ENCODE measurements around the gene DIPK1C. TPM values are rescaled to one million over a fixed set of nuclear protein-coding genes. Genes with fewer than 3 reads are reported as not detected.

Gene DIPK1C
- total RNA-seq, 1 experiment from 2014 or later, result not detected

DNA sequence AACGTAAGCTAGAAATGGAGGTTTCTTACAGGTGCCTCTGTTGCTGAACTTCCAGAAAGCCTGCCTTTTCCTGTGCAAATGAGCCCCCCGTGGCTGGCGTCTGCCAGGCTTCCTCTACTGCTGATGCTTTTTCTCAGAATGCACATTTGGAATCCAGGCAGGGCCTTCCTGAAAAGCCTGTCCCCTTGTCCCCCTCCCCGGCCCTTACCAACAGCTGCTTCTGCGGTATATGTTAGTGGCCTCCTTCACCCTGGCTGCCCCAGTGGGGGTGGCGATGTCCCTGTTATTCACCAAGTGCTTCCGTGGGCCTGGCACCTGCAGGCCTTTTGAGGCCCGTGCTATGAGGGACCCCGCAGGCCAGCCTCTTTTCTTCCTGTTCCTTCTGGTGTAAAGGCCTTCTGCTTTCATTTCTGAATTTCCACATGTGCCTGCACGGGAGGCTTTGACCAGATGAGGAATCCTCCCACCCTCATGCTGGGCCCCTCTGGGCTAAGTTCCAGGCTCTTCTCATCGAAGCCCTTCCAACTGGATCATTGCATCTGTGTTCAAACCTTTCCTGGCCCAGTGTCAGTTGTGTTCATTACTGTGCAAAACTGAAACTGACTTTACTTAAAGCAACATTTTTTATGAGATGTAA lies 49.5 kb upstream of the DIPK1C start:
- Mint-ChIP-seq H3K27me3 (ENCODE audit: low read depth) (no peaks in the 10 kb centered on the region), H3K27ac (peak overlapping the region; percentile 89), H3K9me3 (no peaks in the 10 kb centered on the region), H3K4me1 (peaks cover 30% of the 10 kb centered on the region), H3K36me3 (peaks cover 68% of the 10 kb centered on the region), H3K4me3 (no peak overlapping the region)
- ChIA-PET POLR2A (no interaction called here), CTCF (no interaction called here)
- no peak for TF ChIP-seq JUN (CRISPR knock-in tag; IDR thresholded peaks at IDR 0.05)
- TF ChIP-seq ZNF416 (CRISPR knock-in tag; IDR thresholded peaks at IDR 0.05), result no peak
- TF ChIP-seq CREM (CRISPR knock-in tag; IDR thresholded peaks at IDR 0.05), result no peak
- no peak for TF ChIP-seq SP1 (CRISPR knock-in tag; conservative IDR thresholded peaks at IDR 0.05)
- no peak for TF ChIP-seq ESRRA (CRISPR knock-in tag; IDR thresholded peaks at IDR 0.05; ENCODE audit: borderline replicate concordance)
- TF ChIP-seq, protein P1, sequence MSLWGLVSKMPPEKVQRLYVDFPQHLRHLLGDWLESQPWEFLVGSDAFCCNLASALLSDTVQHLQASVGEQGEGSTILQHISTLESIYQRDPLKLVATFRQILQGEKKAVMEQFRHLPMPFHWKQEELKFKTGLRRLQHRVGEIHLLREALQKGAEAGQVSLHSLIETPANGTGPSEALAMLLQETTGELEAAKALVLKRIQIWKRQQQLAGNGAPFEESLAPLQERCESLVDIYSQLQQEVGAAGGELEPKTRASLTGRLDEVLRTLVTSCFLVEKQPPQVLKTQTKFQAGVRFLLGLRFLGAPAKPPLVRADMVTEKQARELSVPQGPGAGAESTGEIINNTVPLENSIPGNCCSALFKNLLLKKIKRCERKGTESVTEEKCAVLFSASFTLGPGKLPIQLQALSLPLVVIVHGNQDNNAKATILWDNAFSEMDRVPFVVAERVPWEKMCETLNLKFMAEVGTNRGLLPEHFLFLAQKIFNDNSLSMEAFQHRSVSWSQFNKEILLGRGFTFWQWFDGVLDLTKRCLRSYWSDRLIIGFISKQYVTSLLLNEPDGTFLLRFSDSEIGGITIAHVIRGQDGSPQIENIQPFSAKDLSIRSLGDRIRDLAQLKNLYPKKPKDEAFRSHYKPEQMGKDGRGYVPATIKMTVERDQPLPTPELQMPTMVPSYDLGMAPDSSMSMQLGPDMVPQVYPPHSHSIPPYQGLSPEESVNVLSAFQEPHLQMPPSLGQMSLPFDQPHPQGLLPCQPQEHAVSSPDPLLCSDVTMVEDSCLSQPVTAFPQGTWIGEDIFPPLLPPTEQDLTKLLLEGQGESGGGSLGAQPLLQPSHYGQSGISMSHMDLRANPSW (CRISPR knock-in tag; conservative IDR thresholded peaks at IDR 0.05; ENCODE audit: low read depth), result no peak
- TF ChIP-seq FOXJ3 (CRISPR knock-in tag; IDR thresholded peaks at IDR 0.05; ENCODE audit: borderline replicate concordance), result no peak
- no peak for TF ChIP-seq EMX1 (CRISPR knock-in tag; IDR thresholded peaks at IDR 0.05)
- TF ChIP-seq, protein P2, sequence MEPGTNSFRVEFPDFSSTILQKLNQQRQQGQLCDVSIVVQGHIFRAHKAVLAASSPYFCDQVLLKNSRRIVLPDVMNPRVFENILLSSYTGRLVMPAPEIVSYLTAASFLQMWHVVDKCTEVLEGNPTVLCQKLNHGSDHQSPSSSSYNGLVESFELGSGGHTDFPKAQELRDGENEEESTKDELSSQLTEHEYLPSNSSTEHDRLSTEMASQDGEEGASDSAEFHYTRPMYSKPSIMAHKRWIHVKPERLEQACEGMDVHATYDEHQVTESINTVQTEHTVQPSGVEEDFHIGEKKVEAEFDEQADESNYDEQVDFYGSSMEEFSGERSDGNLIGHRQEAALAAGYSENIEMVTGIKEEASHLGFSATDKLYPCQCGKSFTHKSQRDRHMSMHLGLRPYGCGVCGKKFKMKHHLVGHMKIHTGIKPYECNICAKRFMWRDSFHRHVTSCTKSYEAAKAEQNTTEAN (CRISPR knock-in tag; IDR thresholded peaks at IDR 0.05), result no peak
- no peak for TF ChIP-seq NR1H2 (CRISPR knock-in tag; IDR thresholded peaks at IDR 0.05)
- TF ChIP-seq, protein P3, sequence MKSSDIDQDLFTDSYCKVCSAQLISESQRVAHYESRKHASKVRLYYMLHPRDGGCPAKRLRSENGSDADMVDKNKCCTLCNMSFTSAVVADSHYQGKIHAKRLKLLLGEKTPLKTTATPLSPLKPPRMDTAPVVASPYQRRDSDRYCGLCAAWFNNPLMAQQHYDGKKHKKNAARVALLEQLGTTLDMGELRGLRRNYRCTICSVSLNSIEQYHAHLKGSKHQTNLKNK (CRISPR knock-in tag; IDR thresholded peaks at IDR 0.05), result no peak
- TF ChIP-seq ZNF263 (CRISPR knock-in tag; IDR thresholded peaks at IDR 0.05; ENCODE audit: low read depth), result no peak
- TF ChIP-seq, protein P4, sequence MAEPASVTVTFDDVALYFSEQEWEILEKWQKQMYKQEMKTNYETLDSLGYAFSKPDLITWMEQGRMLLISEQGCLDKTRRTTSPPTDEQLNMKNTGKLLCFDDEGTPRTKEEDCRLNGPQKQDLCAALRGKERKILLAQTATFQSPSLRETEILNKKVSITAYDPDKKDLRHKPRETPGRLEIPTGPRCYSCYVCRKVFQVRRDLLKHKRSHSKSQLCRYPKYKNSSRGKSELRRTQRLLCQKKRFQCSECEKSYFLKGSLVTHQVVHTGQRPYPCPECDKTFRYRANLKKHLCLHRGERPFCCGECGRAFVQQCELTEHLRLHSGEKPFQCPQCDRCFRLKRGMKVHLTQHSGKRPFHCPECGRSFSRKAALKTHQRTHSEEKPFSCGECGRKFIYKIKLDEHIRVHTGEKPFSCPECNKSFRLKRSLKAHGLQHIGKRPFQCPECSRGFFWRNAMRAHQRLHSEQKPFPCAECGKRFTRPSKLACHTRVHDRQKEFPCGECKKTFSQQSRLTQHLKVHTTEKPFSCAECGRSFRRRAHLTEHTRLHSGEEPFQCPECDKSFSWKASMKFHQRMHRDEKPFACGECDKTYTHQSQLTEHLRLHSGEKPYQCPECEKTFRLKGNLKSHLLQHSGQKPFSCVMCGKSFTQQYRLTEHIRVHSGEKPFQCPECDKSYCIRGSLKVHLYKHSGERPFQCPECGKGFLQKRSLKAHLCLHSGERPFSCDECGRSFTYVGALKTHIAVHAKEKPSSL (CRISPR knock-in tag; conservative IDR thresholded peaks at IDR 0.05), result no peak
- TF ChIP-seq, protein P5, sequence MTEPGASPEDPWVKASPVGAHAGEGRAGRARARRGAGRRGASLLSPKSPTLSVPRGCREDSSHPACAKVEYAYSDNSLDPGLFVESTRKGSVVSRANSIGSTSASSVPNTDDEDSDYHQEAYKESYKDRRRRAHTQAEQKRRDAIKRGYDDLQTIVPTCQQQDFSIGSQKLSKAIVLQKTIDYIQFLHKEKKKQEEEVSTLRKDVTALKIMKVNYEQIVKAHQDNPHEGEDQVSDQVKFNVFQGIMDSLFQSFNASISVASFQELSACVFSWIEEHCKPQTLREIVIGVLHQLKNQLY (CRISPR knock-in tag; IDR thresholded peaks at IDR 0.05), result no peak
- TF ChIP-seq NFATC4 (CRISPR knock-in tag; IDR thresholded peaks at IDR 0.05), result no peak
- TF ChIP-seq, protein P6, sequence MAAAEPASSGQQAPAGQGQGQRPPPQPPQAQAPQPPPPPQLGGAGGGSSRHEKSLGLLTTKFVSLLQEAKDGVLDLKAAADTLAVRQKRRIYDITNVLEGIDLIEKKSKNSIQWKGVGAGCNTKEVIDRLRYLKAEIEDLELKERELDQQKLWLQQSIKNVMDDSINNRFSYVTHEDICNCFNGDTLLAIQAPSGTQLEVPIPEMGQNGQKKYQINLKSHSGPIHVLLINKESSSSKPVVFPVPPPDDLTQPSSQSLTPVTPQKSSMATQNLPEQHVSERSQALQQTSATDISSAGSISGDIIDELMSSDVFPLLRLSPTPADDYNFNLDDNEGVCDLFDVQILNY (CRISPR knock-in tag; IDR thresholded peaks at IDR 0.05), result no peak
- TF ChIP-seq NFYB (CRISPR knock-in tag; conservative IDR thresholded peaks at IDR 0.05; ENCODE audit: low read depth), result no peak
- TF ChIP-seq, protein P7, sequence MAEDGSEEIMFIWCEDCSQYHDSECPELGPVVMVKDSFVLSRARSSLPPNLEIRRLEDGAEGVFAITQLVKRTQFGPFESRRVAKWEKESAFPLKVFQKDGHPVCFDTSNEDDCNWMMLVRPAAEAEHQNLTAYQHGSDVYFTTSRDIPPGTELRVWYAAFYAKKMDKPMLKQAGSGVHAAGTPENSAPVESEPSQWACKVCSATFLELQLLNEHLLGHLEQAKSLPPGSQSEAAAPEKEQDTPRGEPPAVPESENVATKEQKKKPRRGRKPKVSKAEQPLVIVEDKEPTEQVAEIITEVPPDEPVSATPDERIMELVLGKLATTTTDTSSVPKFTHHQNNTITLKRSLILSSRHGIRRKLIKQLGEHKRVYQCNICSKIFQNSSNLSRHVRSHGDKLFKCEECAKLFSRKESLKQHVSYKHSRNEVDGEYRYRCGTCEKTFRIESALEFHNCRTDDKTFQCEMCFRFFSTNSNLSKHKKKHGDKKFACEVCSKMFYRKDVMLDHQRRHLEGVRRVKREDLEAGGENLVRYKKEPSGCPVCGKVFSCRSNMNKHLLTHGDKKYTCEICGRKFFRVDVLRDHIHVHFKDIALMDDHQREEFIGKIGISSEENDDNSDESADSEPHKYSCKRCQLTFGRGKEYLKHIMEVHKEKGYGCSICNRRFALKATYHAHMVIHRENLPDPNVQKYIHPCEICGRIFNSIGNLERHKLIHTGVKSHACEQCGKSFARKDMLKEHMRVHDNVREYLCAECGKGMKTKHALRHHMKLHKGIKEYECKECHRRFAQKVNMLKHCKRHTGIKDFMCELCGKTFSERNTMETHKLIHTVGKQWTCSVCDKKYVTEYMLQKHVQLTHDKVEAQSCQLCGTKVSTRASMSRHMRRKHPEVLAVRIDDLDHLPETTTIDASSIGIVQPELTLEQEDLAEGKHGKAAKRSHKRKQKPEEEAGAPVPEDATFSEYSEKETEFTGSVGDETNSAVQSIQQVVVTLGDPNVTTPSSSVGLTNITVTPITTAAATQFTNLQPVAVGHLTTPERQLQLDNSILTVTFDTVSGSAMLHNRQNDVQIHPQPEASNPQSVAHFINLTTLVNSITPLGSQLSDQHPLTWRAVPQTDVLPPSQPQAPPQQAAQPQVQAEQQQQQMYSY (CRISPR knock-in tag; IDR thresholded peaks at IDR 0.05), result no peak
- no peak for TF ChIP-seq NR2C2 (CRISPR knock-in tag; IDR thresholded peaks at IDR 0.05)
- peak; percentile 70 for ATAC-seq
- peak; percentile 28 for DNase-seq (ENCODE audit: low spot score)
